Suprapubic skin (tissue), 4 donors: Measurements from ENCODE around the gene WSCD1.

ENCODE experiments used
- EP300 ChIP-seq: sonication (generic); formaldehyde crosslinking; IDR thresholded peaks from one replicate; pipeline ENCODE4 v1.6.1; 2017; ENCODE audit warnings: antibody characterized with exemption
- POLR2A ChIP-seq, 2 donors: fragments of 450-650 bp; IDR thresholded peaks; one replicate each; pipeline ENCODE4 v1.6.1; 2017; ENCODE audit warnings: antibody characterized with exemption in 2 of 2, mild to moderate bottlenecking in 2 of 2, moderate library complexity in 2 of 2
- POLR2AphosphoS5 ChIP-seq, 3 donors: sonication (generic); formaldehyde crosslinking; IDR thresholded peaks; one replicate each; pipeline ENCODE4 v1.6.1; 2017; ENCODE audit warnings: antibody characterized with exemption in 3 of 3
- TF ChIP-seq, protein P1 (sequence below), 2 donors: fragments of 200-600 bp in 1 of 2; fragments of 450-650 bp in 1 of 2; sonication (generic) in 1 of 2; IDR thresholded peaks; one replicate each; pipeline ENCODE4 v1.5.1; 2016 to 2019; ENCODE audit warnings: antibody characterized with exemption in 2 of 2, mild to moderate bottlenecking in 1 of 2, moderate library complexity in 1 of 2

DNA sequence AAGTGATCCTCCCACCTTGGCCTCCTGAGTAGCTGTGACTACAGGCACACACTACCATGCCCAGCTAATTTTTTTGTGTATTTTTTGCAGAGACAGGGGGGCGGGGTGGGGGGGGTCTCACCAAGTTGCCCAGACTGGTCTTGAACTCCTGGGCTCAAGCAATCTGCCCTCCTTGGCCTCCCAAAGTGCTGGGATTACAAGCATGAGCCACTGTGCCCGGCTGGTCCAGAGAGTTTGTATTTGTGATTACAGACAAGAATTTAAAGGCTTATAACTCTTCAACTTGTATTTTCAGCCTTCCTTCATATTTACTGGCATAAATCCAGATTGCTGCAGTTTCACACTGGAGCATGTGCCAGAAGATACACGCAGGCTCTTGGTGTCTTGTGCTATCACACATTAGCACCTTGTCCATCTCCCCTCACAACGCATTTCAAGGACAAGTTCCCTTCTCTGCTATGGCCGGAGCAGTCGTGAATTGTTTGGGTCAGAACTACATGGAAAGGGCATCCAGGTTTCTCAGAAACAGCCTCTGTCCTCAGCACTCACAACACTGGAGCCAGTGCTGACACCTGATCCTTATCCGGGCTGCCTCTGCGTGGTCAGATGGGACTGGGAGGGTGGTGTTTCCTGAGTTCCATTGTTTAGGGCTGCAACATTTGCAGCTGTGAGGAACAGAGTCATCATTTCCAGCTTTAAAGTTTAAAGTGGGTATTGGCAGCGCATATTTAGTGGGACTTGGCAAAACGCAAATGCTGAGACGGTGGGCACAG, 28.1 kb downstream of the WSCD1 start:
- TF ChIP-seq POLR2A (IDR thresholded peaks at IDR 0.05) (no peak), EP300 (no peak), POLR2AphosphoS5 (IDR thresholded peaks at IDR 0.05) (no peak)
- TF ChIP-seq, protein P1, sequence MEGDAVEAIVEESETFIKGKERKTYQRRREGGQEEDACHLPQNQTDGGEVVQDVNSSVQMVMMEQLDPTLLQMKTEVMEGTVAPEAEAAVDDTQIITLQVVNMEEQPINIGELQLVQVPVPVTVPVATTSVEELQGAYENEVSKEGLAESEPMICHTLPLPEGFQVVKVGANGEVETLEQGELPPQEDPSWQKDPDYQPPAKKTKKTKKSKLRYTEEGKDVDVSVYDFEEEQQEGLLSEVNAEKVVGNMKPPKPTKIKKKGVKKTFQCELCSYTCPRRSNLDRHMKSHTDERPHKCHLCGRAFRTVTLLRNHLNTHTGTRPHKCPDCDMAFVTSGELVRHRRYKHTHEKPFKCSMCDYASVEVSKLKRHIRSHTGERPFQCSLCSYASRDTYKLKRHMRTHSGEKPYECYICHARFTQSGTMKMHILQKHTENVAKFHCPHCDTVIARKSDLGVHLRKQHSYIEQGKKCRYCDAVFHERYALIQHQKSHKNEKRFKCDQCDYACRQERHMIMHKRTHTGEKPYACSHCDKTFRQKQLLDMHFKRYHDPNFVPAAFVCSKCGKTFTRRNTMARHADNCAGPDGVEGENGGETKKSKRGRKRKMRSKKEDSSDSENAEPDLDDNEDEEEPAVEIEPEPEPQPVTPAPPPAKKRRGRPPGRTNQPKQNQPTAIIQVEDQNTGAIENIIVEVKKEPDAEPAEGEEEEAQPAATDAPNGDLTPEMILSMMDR (IDR thresholded peaks at IDR 0.05) = no peak
